Thyroid gland (tissue), 4 donors: ENCODE data around the gene MYO9B. TPM values are rescaled to one million over a fixed set of nuclear protein-coding genes. Genes with fewer than 3 reads are reported as not detected.
"Not testable (repeated sequence)": the region's sequence is repeated elsewhere in the genome, so short reads cannot be mapped to it uniquely, and the experiment has no call there.

Experiments used
- DNase-seq, 2 donors: peaks; one replicate each; pipeline ENCODE4 v3.0.0-alpha.2; 2019
- H3K27ac ChIP-seq, 3 donors: fragments of 200-600 bp; sonication (generic); 1 replicate in 2 of 3; 2 replicates in 1 of 3; pipeline ENCODE4 v1.5.1; 2016 to 2019; ENCODE audit warnings: mild to moderate bottlenecking in 1 of 3, moderate library complexity in 1 of 3
- H3K27me3 ChIP-seq: fragments of 200-600 bp; sonication (generic); one replicate; pipeline ENCODE4 v1.5.1; 2019
- H3K36me3 ChIP-seq, 2 donors: fragments of 200-600 bp; sonication (generic); one replicate each; pipeline ENCODE4 v1.5.1; 2016 to 2019
- H3K4me1 ChIP-seq, 2 donors: fragments of 200-600 bp; sonication (generic); one replicate each; pipeline ENCODE4 v1.5.1; 2017 to 2019
- H3K4me3 ChIP-seq, 3 donors: fragments of 200-600 bp; sonication (generic); replicated peaks in 1 of 3; 1 replicate in 2 of 3; 2 replicates in 1 of 3; pipeline ENCODE4 v1.5.1; 2016; ENCODE audit warnings: mild to moderate bottlenecking in 1 of 3
- H3K9me3 ChIP-seq: fragments of 200-600 bp; sonication (generic); one replicate; pipeline ENCODE4 v1.5.1; 2017
- POLR2A ChIP-seq, 2 donors: fragments of 450-650 bp; IDR thresholded peaks; one replicate each; pipeline ENCODE4 v1.6.1; 2017; ENCODE audit warnings: antibody characterized with exemption in 2 of 2, mild to moderate bottlenecking in 2 of 2, moderate library complexity in 1 of 2
- WGBS, 2 donors: methylation state at CpG; one replicate each; pipeline ENCODE4 v1.1.5; 2017; 5-methylcytosine and 5-hydroxymethylcytosine counted together
- intact Hi-C: fragments of 100-400 bp; cut with DNase I; formaldehyde crosslinking; loops from one replicate; pipeline ENCODE4 v1.15.1; 2023
- total RNA-seq, 4 donors: library from RNA; depleted of rRNA; stranded (reverse); fragments of >200 nt; gene quantifications; one replicate each; pipeline ENCODE4 v1.2.3, GENCODE V29; 2016
- TF ChIP-seq, protein P1 (sequence below), 6 experiments: fragments of 200-600 bp in 3 of 6; fragments of 450-650 bp in 3 of 6; sonication (generic) in 3 of 6; IDR thresholded peaks; one replicate each; pipeline ENCODE4 v1.5.1; 2016 to 2019; ENCODE audit warnings: antibody characterized with exemption in 6 of 6, mild to moderate bottlenecking in 2 of 6, inconsistent platforms in 1 of 6, moderate library complexity in 1 of 6

The MYO9B gene
- total RNA-seq, 4 donors from 2014 or later = 33.7 to 52.9 (median 44.6) TPM

DNA sequence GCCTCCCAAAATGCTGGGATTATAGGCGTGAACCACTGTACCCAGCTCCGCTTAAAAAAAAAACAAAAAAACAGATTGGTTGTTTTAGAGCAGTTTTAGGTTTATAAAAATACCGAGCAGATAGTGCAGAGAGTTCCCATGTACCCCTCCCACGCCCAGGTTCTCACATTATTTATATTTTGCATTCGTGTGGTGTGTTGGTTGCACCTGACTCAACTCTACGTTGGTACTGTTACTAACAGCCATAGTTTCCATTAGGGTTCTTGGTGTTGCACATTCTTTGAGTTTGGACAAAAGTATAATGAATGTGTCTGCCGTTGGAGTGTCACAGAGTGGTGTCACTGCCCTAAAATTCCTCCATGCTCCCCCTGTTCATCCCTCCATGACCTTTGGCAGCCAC is 29.1 kb downstream of the MYO9B start:
- DNase-seq = no peak
- H3K4me3 ChIP-seq = no peak overlapping the region
- peaks cover 10% of the 10 kb centered on the region in 2 donors for H3K36me3 ChIP-seq
- H3K27ac ChIP-seq = no peak overlapping the region
- no peaks in the 10 kb centered on the region for H3K27me3 ChIP-seq
- WGBS, 2 donors = 93 to 94% methylated on average over 7 of the region's 7 CpGs
- intact Hi-C loops = no loop called here
- TF ChIP-seq, protein P1, sequence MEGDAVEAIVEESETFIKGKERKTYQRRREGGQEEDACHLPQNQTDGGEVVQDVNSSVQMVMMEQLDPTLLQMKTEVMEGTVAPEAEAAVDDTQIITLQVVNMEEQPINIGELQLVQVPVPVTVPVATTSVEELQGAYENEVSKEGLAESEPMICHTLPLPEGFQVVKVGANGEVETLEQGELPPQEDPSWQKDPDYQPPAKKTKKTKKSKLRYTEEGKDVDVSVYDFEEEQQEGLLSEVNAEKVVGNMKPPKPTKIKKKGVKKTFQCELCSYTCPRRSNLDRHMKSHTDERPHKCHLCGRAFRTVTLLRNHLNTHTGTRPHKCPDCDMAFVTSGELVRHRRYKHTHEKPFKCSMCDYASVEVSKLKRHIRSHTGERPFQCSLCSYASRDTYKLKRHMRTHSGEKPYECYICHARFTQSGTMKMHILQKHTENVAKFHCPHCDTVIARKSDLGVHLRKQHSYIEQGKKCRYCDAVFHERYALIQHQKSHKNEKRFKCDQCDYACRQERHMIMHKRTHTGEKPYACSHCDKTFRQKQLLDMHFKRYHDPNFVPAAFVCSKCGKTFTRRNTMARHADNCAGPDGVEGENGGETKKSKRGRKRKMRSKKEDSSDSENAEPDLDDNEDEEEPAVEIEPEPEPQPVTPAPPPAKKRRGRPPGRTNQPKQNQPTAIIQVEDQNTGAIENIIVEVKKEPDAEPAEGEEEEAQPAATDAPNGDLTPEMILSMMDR (IDR thresholded peaks at IDR 0.05) = no peak
- no peak for TF ChIP-seq POLR2A (IDR thresholded peaks at IDR 0.05)
- H3K4me1 ChIP-seq = peaks cover 0 to 13% of the 10 kb centered on the region in 2 donors
- H3K9me3 ChIP-seq = no peaks in the 10 kb centered on the region

DNA sequence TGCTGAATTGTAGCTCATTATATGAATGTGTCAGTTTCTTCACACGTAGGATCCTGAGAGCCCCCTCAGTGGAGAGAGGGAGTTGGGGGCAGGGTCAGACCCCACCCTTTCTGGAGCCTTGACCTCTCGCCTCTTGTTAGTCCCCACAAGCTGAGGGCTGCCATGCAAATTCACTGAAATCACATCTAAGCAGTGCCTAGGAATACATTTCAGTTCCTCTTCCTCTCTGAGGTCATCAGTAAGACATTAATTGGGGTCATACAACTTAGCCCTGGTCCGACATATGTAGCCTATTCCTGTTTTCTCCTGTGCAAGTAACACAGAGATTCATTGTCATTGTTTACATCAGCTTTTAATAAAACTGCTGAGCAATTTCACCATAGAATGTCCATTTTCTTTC is 30.0 kb downstream of the MYO9B start:
- intact Hi-C loops = no loop called here
- WGBS, 2 donors = 76 to 78% methylated on average over 3 of the region's 3 CpGs
- Histone ChIP-seq H3K36me3 (peaks cover 10% of the 10 kb centered on the region in 2 donors), H3K4me1 (peaks cover 0 to 13% of the 10 kb centered on the region in 2 donors), H3K27ac (no peak overlapping the region), H3K4me3 (no peak overlapping the region), H3K27me3 (no peaks in the 10 kb centered on the region), H3K9me3 (no peaks in the 10 kb centered on the region)
- DNase-seq = no peak
- no peak for TF ChIP-seq POLR2A (IDR thresholded peaks at IDR 0.05)
- TF ChIP-seq, protein P1 (IDR thresholded peaks at IDR 0.05) = no peak

DNA sequence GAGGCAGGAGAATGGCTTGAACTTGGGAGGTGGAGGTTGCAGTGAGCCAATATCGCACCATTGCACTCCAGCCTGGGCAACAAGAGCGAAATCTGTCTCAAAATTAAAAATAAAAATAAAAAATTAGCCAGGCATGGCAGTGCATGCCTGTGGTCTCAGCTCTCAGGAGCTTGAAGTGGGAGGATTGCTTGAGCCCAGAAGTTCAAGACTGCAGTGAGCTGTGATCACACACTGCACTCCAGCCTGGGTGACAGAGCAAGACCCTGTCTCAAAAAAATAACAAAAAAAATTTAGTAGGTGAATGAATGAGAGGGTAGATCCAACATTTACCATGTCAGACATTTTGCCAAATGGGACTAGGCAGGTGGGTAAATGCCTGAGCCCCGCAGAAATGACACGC is 31.4 kb downstream of the MYO9B start:
- H3K9me3 ChIP-seq, H3K27ac ChIP-seq, DNase-seq, intact Hi-C loops, H3K27me3 ChIP-seq, H3K4me3 ChIP-seq, H3K36me3 ChIP-seq: not testable (repeated sequence)
- H3K4me1 ChIP-seq = peaks cover 0 to 13% of the 10 kb centered on the region in 2 donors
- 96 to 98% methylated on average over 4 of the region's 4 CpGs for WGBS, 2 donors

DNA sequence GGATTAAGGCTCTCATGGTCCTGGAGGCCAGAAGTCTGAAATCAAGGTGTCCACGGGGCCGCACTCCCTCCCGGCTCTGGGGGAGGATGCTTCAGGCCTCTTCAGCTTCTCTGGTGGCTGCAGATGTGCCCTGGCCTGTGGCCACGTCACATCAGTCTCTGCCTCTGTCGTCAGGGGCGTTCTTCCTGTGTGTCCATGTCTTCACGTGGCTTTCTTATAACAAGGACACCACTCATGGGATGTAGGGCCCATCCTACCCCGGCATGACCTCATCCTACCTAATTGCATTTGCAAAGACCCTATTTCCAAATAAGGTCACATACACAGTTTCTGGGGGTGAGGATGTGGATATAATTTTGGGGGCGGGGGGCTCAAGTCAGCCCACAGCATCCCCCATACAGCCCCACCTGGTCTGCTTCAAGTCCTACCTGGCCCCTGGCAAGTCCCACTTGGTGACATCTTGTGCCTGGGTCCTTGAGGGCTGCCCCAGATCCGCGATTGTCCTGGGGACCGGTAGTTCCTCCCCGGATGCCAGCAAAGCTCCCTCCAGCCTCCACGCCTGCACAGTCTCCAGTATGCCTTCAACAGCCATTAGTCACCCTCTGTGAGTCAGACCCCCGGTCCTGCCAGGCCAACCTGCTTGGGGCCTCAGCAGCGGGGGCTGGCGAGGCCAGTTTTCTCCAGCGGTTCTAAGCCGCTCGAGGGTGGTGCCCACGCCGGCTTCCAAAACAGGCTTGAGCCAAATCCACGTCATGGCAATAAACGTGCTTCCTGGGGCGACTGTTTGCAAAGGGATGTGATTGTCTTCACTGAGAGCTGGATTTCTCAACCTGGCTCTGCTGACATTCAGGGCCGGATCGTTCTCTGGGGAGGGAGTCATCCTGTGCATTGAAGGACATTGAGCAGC is 32.2 kb downstream of the MYO9B start:
- peak overlapping the region in 1 of 3 donors; percentile 44 for H3K27ac ChIP-seq
- 70 to 80% methylated on average over 25 to 27 of the region's 27 CpGs for WGBS, 2 donors
- DNase-seq = peak; percentile 30 to 42
- H3K9me3 ChIP-seq = no peaks in the 10 kb centered on the region
- no peaks in the 10 kb centered on the region for H3K27me3 ChIP-seq
- no peak overlapping the region for H3K4me3 ChIP-seq
- no peaks in the 10 kb centered on the region for H3K36me3 ChIP-seq
- H3K4me1 ChIP-seq = peaks cover 0 to 13% of the 10 kb centered on the region in 2 donors
- intact Hi-C loops = no loop called here
- no peak for TF ChIP-seq POLR2A (IDR thresholded peaks at IDR 0.05)
- TF ChIP-seq, protein P1 (IDR thresholded peaks at IDR 0.05) = no peak

DNA sequence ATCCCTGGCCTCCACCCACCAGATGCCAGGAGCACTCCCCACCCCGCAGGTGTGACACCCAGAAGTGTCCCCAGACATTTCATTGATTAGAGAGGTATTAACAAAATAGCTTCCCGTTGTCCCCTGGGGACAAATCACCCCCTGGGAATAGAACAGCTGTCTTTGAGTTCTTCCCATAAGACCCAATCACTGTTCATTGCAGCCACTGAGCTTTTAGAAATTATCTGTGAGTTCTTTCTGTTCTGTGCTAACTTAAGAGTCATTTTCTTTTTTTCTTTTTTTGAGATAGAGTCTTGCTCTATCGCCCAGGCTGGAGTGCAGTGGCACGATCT is 32.8 kb downstream of the MYO9B start:
- intact Hi-C loops = no loop called here
- no peaks in the 10 kb centered on the region for H3K36me3 ChIP-seq
- WGBS, 2 donors = 77 to 86% methylated on average over 4 of the region's 4 CpGs
- no peaks in the 10 kb centered on the region for H3K27me3 ChIP-seq
- peaks cover 0 to 13% of the 10 kb centered on the region in 2 donors for H3K4me1 ChIP-seq
- DNase-seq = no peak
- H3K9me3 ChIP-seq = no peaks in the 10 kb centered on the region
- TF ChIP-seq, protein P1 (IDR thresholded peaks at IDR 0.05) = no peak
- TF ChIP-seq POLR2A (IDR thresholded peaks at IDR 0.05) = no peak
- H3K27ac ChIP-seq = peak overlapping the region in 1 of 3 donors; percentile 44
- no peak overlapping the region for H3K4me3 ChIP-seq
